Trophoblast cell (in vitro differentiated cells and primary cell): Measurements from ENCODE around the gene LRRC7.

ENCODE experiments used
- DNase-seq, 2 donors: peaks; one replicate each; pipeline ENCODE4 v3.0.0-alpha.2; 2016
- H2AFZ ChIP-seq: 2 replicates; pipeline ENCODE4 v1.6.1; 2013; ENCODE audit warnings: low read length, moderate library complexity, mild to moderate bottlenecking; ENCODE audit not compliant: insufficient read depth, poor library complexity
- H2AK5ac ChIP-seq: 2 replicates; pipeline ENCODE4 v1.6.1; 2013; ENCODE audit warnings: mild to moderate bottlenecking, low read length
- H2BK120ac ChIP-seq: 2 replicates; pipeline ENCODE4 v1.6.1; 2013; ENCODE audit warnings: low read length, mild to moderate bottlenecking, moderate library complexity; ENCODE audit not compliant: insufficient read depth, poor library complexity
- H2BK12ac ChIP-seq: 2 replicates; pipeline ENCODE4 v1.6.1; 2013; ENCODE audit warnings: mild to moderate bottlenecking, low read length, moderate library complexity
- H2BK5ac ChIP-seq: 2 replicates; pipeline ENCODE4 v1.6.1; 2013; ENCODE audit warnings: low read length, low read depth, moderate library complexity, mild to moderate bottlenecking; ENCODE audit not compliant: poor library complexity
- H3K14ac ChIP-seq: 2 replicates; pipeline ENCODE4 v1.6.1; 2013; ENCODE audit warnings: mild to moderate bottlenecking, low read length
- H3K18ac ChIP-seq: 2 replicates; pipeline ENCODE4 v1.6.1; 2013; ENCODE audit warnings: mild to moderate bottlenecking, low read length
- H3K23ac ChIP-seq: 2 replicates; pipeline ENCODE4 v1.6.1; 2013; ENCODE audit warnings: low read length
- H3K27ac ChIP-seq: 2 replicates; pipeline ENCODE4 v1.5.1; 2013; ENCODE audit warnings: low read depth, mild to moderate bottlenecking, inconsistent platforms, low read length, moderate library complexity
- H3K27me3 ChIP-seq: 2 replicates; pipeline ENCODE4 v1.6.1; 2013; ENCODE audit warnings: inconsistent platforms, mild to moderate bottlenecking, low read length, moderate library complexity; ENCODE audit not compliant: insufficient read depth
- H3K36me3 ChIP-seq, 2 experiments: 1 replicate in 1 of 2; 2 replicates in 1 of 2; pipeline ENCODE4 v1.6.1; 2013; ENCODE audit warnings: low read length in 2 of 2, mild to moderate bottlenecking in 2 of 2, moderate library complexity in 1 of 2; ENCODE audit not compliant: insufficient read depth in 2 of 2, control insufficient read depth in 1 of 2
- H3K4ac ChIP-seq: 2 replicates; pipeline ENCODE4 v1.6.1; 2013; ENCODE audit warnings: low read depth, mild to moderate bottlenecking, low read length, moderate library complexity
- H3K4me1 ChIP-seq, 2 experiments: 1 replicate in 1 of 2; 2 replicates in 1 of 2; pipeline ENCODE4 v1.6.1; 2013; ENCODE audit warnings: low read length in 2 of 2, mild to moderate bottlenecking in 2 of 2, moderate library complexity in 1 of 2; ENCODE audit not compliant: insufficient read depth in 2 of 2, control insufficient read depth in 1 of 2
- H3K4me2 ChIP-seq: 2 replicates; pipeline ENCODE4 v1.6.1; 2013; ENCODE audit warnings: inconsistent platforms, mild to moderate bottlenecking, low read length, moderate library complexity
- H3K4me3 ChIP-seq: 2 replicates; pipeline ENCODE4 v1.5.1; 2013; ENCODE audit warnings: mild to moderate bottlenecking, low read depth, low read length, inconsistent platforms
- H3K79me1 ChIP-seq: one replicate; pipeline ENCODE4 v1.6.1; 2013; ENCODE audit warnings: low read length
- H3K79me2 ChIP-seq: 2 replicates; pipeline ENCODE4 v1.6.1; 2013; ENCODE audit warnings: low read length, mild to moderate bottlenecking; ENCODE audit not compliant: control insufficient read depth, insufficient read depth, poor library complexity
- H3K9ac ChIP-seq: 2 replicates; pipeline ENCODE4 v1.6.1; 2013; ENCODE audit warnings: mild to moderate bottlenecking, low read length
- H3K9me3 ChIP-seq: 2 replicates; pipeline ENCODE4 v1.6.1; 2013; ENCODE audit warnings: low read depth, mild to moderate bottlenecking, control low read depth, inconsistent platforms, low read length; ENCODE audit not compliant: insufficient read depth
- H4K12ac ChIP-seq: 2 replicates; pipeline ENCODE4 v1.6.1; 2013; ENCODE audit warnings: low read depth, mild to moderate bottlenecking, low read length, moderate library complexity
- H4K8ac ChIP-seq: 2 replicates; pipeline ENCODE4 v1.6.1; 2013; ENCODE audit warnings: low read depth, mild to moderate bottlenecking, low read length, moderate library complexity
- H4K91ac ChIP-seq: one replicate; pipeline ENCODE4 v1.6.1; 2013; ENCODE audit warnings: low read depth, mild to moderate bottlenecking, low read length, moderate library complexity
- WGBS: extraction: QIAGEN DNeasy Blood & Tissue Kit; methylation state at CpG from one replicate; pipeline ENCODE4 v1.1.7; 2013; ENCODE audit warnings: missing lambda C conversion rate; ENCODE audit not compliant: insufficient read length, insufficient coverage; ENCODE audit errors: extremely low coverage; 5-methylcytosine and 5-hydroxymethylcytosine counted together

LRRC7 gene

GRCh38 chr1:70101231-70101630 is 533.5 kb downstream of the LRRC7 start:
- no peak overlapping the region for H2AK5ac ChIP-seq
- H3K4me1 ChIP-seq, result no peaks in the 10 kb centered on the region
- no peak overlapping the region for H2BK5ac ChIP-seq
- no peak overlapping the region for H3K4me2 ChIP-seq
- H3K27me3 ChIP-seq, result no peaks in the 10 kb centered on the region
- no peak overlapping the region for H3K23ac ChIP-seq
- no peak for DNase-seq
- no peak overlapping the region for H3K9ac ChIP-seq
- no peak overlapping the region for H3K18ac ChIP-seq
- no peak overlapping the region for H3K14ac ChIP-seq
- WGBS, result no CpG with 5 or more reads among the region's 2 CpGs
- H2AFZ ChIP-seq, result no peak overlapping the region
- no peak overlapping the region for H4K12ac ChIP-seq
- no peak overlapping the region for H4K8ac ChIP-seq
- H3K36me3 ChIP-seq, result no peaks in the 10 kb centered on the region
- H3K9me3 ChIP-seq, result no peaks in the 10 kb centered on the region
- no peak overlapping the region for H2BK120ac ChIP-seq
- no peaks in the 10 kb centered on the region for H3K79me1 ChIP-seq
- no peak overlapping the region for H3K4me3 ChIP-seq
- H3K4ac ChIP-seq, result no peak overlapping the region
- H3K27ac ChIP-seq, result no peak overlapping the region
- H3K79me2 ChIP-seq, result no peaks in the 10 kb centered on the region
- H4K91ac ChIP-seq, result no peak overlapping the region
- H2BK12ac ChIP-seq, result no peak overlapping the region

GRCh38 chr1:70101774-70102173 is 534.1 kb downstream of the LRRC7 start:
- no CpG with 5 or more reads among the region's 1 CpG for WGBS
- Histone ChIP-seq H4K12ac (no peak overlapping the region), H3K36me3 (no peaks in the 10 kb centered on the region), H3K9me3 (no peaks in the 10 kb centered on the region), H2AFZ (no peak overlapping the region), H3K18ac (no peak overlapping the region), H3K4me1 (no peaks in the 10 kb centered on the region), H3K4me2 (no peak overlapping the region), H3K23ac (no peak overlapping the region), H2BK12ac (no peak overlapping the region), H3K27me3 (no peaks in the 10 kb centered on the region), H3K14ac (no peak overlapping the region), H3K27ac (no peak overlapping the region), H3K79me1 (no peaks in the 10 kb centered on the region), H2BK120ac (no peak overlapping the region), H2AK5ac (no peak overlapping the region), H3K79me2 (no peaks in the 10 kb centered on the region), H4K91ac (no peak overlapping the region), H3K9ac (no peak overlapping the region), H2BK5ac (no peak overlapping the region), H3K4ac (no peak overlapping the region), H4K8ac (no peak overlapping the region), H3K4me3 (no peak overlapping the region)
- no peak for DNase-seq

- Histone ChIP-seq H3K36me3 (no peaks in the 10 kb centered on the region), H3K79me2 (no peaks in the 10 kb centered on the region), H3K9me3 (no peaks in the 10 kb centered on the region), H3K14ac (no peak overlapping the region), H2BK12ac (no peak overlapping the region), H4K12ac (no peak overlapping the region), H2AK5ac (no peak overlapping the region), H3K23ac (no peak overlapping the region), H3K4me1 (no peaks in the 10 kb centered on the region), H3K79me1 (no peaks in the 10 kb centered on the region), H4K91ac (no peak overlapping the region), H3K27me3 (no peaks in the 10 kb centered on the region), H3K18ac (no peak overlapping the region), H3K4me2 (no peak overlapping the region), H2BK5ac (no peak overlapping the region), H4K8ac (no peak overlapping the region), H3K9ac (no peak overlapping the region), H3K4me3 (no peak overlapping the region), H3K4ac (no peak overlapping the region), H2AFZ (no peak overlapping the region), H3K27ac (no peak overlapping the region), H2BK120ac (no peak overlapping the region)
- DNase-seq, result no peak
- no CpG with 5 or more reads among the region's 1 CpG for WGBS
Measured at GRCh38 chr1:70103770-70104169, 536.0 kb downstream of the LRRC7 start.

- Histone ChIP-seq H2AK5ac (no peak overlapping the region), H2BK5ac (no peak overlapping the region), H2AFZ (no peak overlapping the region), H3K14ac (no peak overlapping the region), H3K27me3 (no peaks in the 10 kb centered on the region), H4K91ac (no peak overlapping the region), H3K4me3 (no peak overlapping the region), H4K12ac (no peak overlapping the region), H3K9ac (no peak overlapping the region), H3K4me1 (no peaks in the 10 kb centered on the region), H2BK12ac (no peak overlapping the region), H3K18ac (no peak overlapping the region), H2BK120ac (no peak overlapping the region), H3K79me1 (no peaks in the 10 kb centered on the region), H4K8ac (no peak overlapping the region), H3K4ac (no peak overlapping the region), H3K23ac (no peak overlapping the region), H3K79me2 (no peaks in the 10 kb centered on the region), H3K4me2 (no peak overlapping the region), H3K9me3 (no peaks in the 10 kb centered on the region), H3K36me3 (no peaks in the 10 kb centered on the region), H3K27ac (no peak overlapping the region)
- no peak for DNase-seq
- WGBS, result no CpG with 5 or more reads among the region's 5 CpGs
Measured at GRCh38 chr1:70109241-70109640, 541.5 kb downstream of the LRRC7 start.
